ENCODE results near the gene ATRNL1. TPM values are rescaled to one million over a fixed set of nuclear protein-coding genes. Genes with fewer than 3 reads are reported as not detected.

The ATRNL1 gene
- polyA plus RNA-seq, 1 experiment = 0.20 TPM

- DNase-seq (ENCODE audit: low read depth, low spot score) = no peak
- Histone ChIP-seq H3K9me3 (ENCODE audit: control insufficient read depth, insufficient read depth, low read length) (no peaks in the 10 kb centered on the region), H3K27me3 (ENCODE audit: control insufficient read depth, insufficient read depth, low read length) (no peaks in the 10 kb centered on the region), H3K27ac (ENCODE audit: low read depth, low read length) (no peak overlapping the region), H3K4me3 (ENCODE audit: low read depth, low read length) (no peak overlapping the region)
- TF ChIP-seq, protein P1, sequence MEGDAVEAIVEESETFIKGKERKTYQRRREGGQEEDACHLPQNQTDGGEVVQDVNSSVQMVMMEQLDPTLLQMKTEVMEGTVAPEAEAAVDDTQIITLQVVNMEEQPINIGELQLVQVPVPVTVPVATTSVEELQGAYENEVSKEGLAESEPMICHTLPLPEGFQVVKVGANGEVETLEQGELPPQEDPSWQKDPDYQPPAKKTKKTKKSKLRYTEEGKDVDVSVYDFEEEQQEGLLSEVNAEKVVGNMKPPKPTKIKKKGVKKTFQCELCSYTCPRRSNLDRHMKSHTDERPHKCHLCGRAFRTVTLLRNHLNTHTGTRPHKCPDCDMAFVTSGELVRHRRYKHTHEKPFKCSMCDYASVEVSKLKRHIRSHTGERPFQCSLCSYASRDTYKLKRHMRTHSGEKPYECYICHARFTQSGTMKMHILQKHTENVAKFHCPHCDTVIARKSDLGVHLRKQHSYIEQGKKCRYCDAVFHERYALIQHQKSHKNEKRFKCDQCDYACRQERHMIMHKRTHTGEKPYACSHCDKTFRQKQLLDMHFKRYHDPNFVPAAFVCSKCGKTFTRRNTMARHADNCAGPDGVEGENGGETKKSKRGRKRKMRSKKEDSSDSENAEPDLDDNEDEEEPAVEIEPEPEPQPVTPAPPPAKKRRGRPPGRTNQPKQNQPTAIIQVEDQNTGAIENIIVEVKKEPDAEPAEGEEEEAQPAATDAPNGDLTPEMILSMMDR (IDR thresholded peaks at IDR 0.05; ENCODE audit: low read depth, low read length) = no peak
- CTCF ChIA-PET = no interaction called here
- POLR2A ChIA-PET = no interaction called here
Measured at GRCh38 chr10:115659616-115660015, 566.5 kb downstream of the ATRNL1 start.

- TF ChIP-seq, protein P1 (IDR thresholded peaks at IDR 0.05; ENCODE audit: low read depth, low read length) = no peak
- no peak for DNase-seq (ENCODE audit: low read depth, low spot score)
- no peak overlapping the region for H3K27ac ChIP-seq (ENCODE audit: low read depth, low read length)
- H3K4me3 ChIP-seq (ENCODE audit: low read depth, low read length) = no peak overlapping the region
- no peaks in the 10 kb centered on the region for H3K9me3 ChIP-seq (ENCODE audit: control insufficient read depth, insufficient read depth, low read length)
- no peaks in the 10 kb centered on the region for H3K27me3 ChIP-seq (ENCODE audit: control insufficient read depth, insufficient read depth, low read length)
- ChIA-PET CTCF (no interaction called here), POLR2A (no interaction called here)
Measured at GRCh38 chr10:115660391-115660790, 567.2 kb downstream of the ATRNL1 start.

DNA sequence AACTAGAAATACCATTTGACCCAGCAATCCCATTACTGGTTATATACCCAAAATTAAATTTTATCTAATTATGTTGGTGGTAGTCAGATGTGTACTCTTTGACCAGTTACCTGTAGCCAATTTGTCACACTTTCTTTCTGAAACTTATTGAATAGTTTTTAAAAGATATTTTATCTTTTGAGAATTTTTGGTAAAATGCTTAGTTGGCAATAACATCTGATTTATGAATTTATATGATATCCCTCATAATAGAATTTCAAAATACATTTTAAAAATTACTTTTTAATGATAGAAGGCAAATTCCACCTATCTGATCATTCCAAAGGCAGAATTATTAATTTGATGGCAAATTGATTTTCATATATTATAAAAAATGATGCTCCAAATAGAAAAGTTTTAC lies 569.3 kb downstream of the ATRNL1 start:
- H3K4me3 ChIP-seq (ENCODE audit: low read depth, low read length) = no peak overlapping the region
- H3K27me3 ChIP-seq (ENCODE audit: control insufficient read depth, insufficient read depth, low read length) = no peaks in the 10 kb centered on the region
- H3K9me3 ChIP-seq (ENCODE audit: control insufficient read depth, insufficient read depth, low read length) = no peaks in the 10 kb centered on the region
- POLR2A ChIA-PET = no interaction called here
- H3K27ac ChIP-seq (ENCODE audit: low read depth, low read length) = no peak overlapping the region
- CTCF ChIA-PET = no interaction called here
- no peak for DNase-seq (ENCODE audit: low read depth, low spot score)
- TF ChIP-seq, protein P1 (IDR thresholded peaks at IDR 0.05; ENCODE audit: low read depth, low read length) = no peak

DNA sequence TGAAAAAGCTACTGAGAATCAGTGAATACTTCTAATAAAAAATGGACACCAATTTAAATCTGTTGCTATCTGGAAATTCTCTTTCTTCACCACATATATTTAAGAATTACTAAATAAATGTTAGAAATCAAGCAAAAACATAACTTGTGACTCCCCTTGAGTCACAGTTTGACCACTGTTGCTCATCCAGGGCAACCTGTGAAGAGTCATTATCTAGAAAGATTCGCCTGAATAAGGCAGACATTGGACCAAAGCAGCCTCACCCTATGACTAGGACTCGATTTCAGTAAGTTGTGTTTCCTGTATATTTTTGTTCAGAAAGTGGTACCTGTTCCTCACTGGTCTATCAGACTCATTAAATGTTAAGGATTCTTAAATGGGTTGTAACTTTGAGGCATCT lies 572.4 kb downstream of the ATRNL1 start:
- DNase-seq (ENCODE audit: low read depth, low spot score) = no peak
- TF ChIP-seq, protein P1 (IDR thresholded peaks at IDR 0.05; ENCODE audit: low read depth, low read length) = no peak
- ChIA-PET POLR2A (no interaction called here), CTCF (no interaction called here)
- Histone ChIP-seq H3K9me3 (ENCODE audit: control insufficient read depth, insufficient read depth, low read length) (no peaks in the 10 kb centered on the region), H3K4me3 (ENCODE audit: low read depth, low read length) (no peak overlapping the region), H3K27me3 (ENCODE audit: control insufficient read depth, insufficient read depth, low read length) (no peaks in the 10 kb centered on the region), H3K27ac (ENCODE audit: low read depth, low read length) (no peak overlapping the region)

GRCh38 chr10:115674496-115674895 lies 581.3 kb downstream of the ATRNL1 start:
- ChIA-PET POLR2A (no interaction called here), CTCF (no interaction called here)
- no peak for DNase-seq (ENCODE audit: low read depth, low spot score)
- Histone ChIP-seq H3K27me3 (ENCODE audit: control insufficient read depth, insufficient read depth, low read length) (no peaks in the 10 kb centered on the region), H3K27ac (ENCODE audit: low read depth, low read length) (no peak overlapping the region), H3K4me3 (ENCODE audit: low read depth, low read length) (no peak overlapping the region), H3K9me3 (ENCODE audit: control insufficient read depth, insufficient read depth, low read length) (no peaks in the 10 kb centered on the region)
- TF ChIP-seq, protein P1 (IDR thresholded peaks at IDR 0.05; ENCODE audit: low read depth, low read length) = no peak

Data from AG04450 (cell line).